RWPE2 (cell line): ENCODE measurements around the gene KLHL36.

Experiments
- ATAC-seq: fragments of 200-7000 bp; cut with Tn5 transposase; 3 replicates; pipeline ENCODE4 v1.9.1; 2021; ENCODE audit warnings: low read depth
- DNase-seq: peaks from one replicate; pipeline ENCODE4 v3.0.0-alpha.2; 2020; ENCODE audit warnings: low spot score
- H3K27ac ChIP-seq: fragments of 450-650 bp; 2 replicates; pipeline ENCODE4 v1.5.1; 2017; ENCODE audit warnings: mild to moderate bottlenecking; ENCODE audit not compliant: poor library complexity, severe bottlenecking
- H3K27me3 ChIP-seq: fragments of 250-450 bp; sonication (Bioruptor Pico); 2 replicates; pipeline ENCODE4 v1.5.1; 2021; ENCODE audit warnings: mild to moderate bottlenecking, moderate library complexity; ENCODE audit not compliant: insufficient read depth, poor library complexity, severe bottlenecking
- H3K36me3 ChIP-seq: fragments of 250-450 bp; sonication (Bioruptor Pico); 2 replicates; pipeline ENCODE4 v1.5.1; 2020; ENCODE audit warnings: low read depth, mild to moderate bottlenecking, moderate library complexity
- H3K4me1 ChIP-seq: fragments of 250-450 bp; sonication (Bioruptor Pico); 2 replicates; pipeline ENCODE4 v1.5.1; 2021; ENCODE audit warnings: mild to moderate bottlenecking, moderate library complexity; ENCODE audit not compliant: insufficient read depth, poor library complexity, severe bottlenecking
- H3K4me3 ChIP-seq: fragments of 250-450 bp; sonication (Bioruptor Pico); 2 replicates; pipeline ENCODE4 v1.5.1; 2021; ENCODE audit warnings: mild to moderate bottlenecking, moderate library complexity; ENCODE audit not compliant: severe bottlenecking
- H3K9me3 ChIP-seq: fragments of 250-450 bp; sonication (Bioruptor Pico); 2 replicates; pipeline ENCODE4 v1.5.1; 2021; ENCODE audit warnings: mild to moderate bottlenecking, moderate library complexity; ENCODE audit not compliant: severe bottlenecking
- TF ChIP-seq, protein P1 (sequence below): fragments of 450-650 bp; IDR thresholded peaks from one replicate; pipeline ENCODE4 v1.5.1; 2017; ENCODE audit warnings: mild to moderate bottlenecking, moderate library complexity; ENCODE audit not compliant: poor library complexity, severe bottlenecking

KLHL36 gene

DNA sequence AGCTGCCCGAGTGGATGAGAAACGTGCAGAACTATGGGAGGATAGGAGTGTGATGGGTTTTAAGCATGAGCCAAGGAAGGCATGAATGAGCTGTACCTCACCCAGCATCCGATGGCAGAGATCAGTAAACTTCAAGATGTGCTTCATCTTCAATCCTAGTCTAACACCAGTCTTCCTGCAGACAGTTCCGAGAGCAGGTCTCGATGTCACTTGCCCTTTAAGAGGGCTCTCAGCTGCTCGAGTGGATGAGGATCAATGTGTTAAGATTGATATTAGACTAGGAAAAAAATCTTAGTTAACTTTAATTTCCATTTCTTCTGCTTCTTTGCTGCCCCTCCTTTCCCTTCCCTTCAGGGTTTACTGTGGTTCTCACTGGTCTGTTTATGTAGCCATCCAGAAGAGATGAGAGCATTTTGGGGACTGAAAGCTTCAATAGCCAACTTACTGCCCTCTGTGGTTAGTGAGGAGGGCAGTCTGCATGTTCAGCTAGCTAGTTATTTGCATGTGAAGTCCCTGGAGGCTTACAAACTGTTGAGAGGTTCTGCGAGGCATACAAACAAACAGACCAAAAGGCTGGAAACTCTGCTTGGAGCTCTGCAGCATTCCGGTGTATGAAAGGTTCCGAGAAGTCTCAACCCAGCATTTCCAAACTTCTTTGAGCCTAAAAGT is 15.3 kb downstream of the KLHL36 start:
- Histone ChIP-seq H3K36me3 (peaks cover 67% of the 10 kb centered on the region), H3K4me1 (no peaks in the 10 kb centered on the region), H3K4me3 (no peak overlapping the region), H3K9me3 (no peaks in the 10 kb centered on the region), H3K27ac (no peak overlapping the region), H3K27me3 (no peaks in the 10 kb centered on the region)
- no peak for DNase-seq
- no peak for ATAC-seq
- TF ChIP-seq, protein P1, sequence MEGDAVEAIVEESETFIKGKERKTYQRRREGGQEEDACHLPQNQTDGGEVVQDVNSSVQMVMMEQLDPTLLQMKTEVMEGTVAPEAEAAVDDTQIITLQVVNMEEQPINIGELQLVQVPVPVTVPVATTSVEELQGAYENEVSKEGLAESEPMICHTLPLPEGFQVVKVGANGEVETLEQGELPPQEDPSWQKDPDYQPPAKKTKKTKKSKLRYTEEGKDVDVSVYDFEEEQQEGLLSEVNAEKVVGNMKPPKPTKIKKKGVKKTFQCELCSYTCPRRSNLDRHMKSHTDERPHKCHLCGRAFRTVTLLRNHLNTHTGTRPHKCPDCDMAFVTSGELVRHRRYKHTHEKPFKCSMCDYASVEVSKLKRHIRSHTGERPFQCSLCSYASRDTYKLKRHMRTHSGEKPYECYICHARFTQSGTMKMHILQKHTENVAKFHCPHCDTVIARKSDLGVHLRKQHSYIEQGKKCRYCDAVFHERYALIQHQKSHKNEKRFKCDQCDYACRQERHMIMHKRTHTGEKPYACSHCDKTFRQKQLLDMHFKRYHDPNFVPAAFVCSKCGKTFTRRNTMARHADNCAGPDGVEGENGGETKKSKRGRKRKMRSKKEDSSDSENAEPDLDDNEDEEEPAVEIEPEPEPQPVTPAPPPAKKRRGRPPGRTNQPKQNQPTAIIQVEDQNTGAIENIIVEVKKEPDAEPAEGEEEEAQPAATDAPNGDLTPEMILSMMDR, result no peak

DNA sequence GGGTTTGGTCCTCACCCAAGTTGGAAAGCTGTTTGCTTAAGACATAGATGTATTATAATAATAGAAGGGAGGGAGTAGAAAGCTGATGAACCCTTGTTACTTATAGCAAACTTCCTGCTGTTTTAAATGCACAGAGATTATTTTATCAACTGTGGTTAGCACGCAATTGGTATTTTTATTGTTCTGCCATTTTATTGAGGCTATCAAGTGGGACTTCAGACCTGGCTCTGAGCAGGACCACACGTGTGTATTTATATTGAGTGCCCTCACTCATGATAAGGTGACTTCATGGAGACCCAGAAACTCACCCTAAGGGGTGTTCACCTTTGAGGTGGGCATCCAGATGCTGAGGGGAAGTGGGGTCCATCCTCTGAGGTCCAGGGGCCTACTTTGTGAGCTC is 17.0 kb downstream of the KLHL36 start:
- ATAC-seq, result no peak
- no peak overlapping the region for H3K27ac ChIP-seq
- H3K36me3 ChIP-seq, result peaks cover 50% of the 10 kb centered on the region
- DNase-seq, result no peak
- no peaks in the 10 kb centered on the region for H3K27me3 ChIP-seq
- TF ChIP-seq, protein P1, result no peak
- no peaks in the 10 kb centered on the region for H3K4me1 ChIP-seq
- no peak overlapping the region for H3K4me3 ChIP-seq
- no peaks in the 10 kb centered on the region for H3K9me3 ChIP-seq

DNA sequence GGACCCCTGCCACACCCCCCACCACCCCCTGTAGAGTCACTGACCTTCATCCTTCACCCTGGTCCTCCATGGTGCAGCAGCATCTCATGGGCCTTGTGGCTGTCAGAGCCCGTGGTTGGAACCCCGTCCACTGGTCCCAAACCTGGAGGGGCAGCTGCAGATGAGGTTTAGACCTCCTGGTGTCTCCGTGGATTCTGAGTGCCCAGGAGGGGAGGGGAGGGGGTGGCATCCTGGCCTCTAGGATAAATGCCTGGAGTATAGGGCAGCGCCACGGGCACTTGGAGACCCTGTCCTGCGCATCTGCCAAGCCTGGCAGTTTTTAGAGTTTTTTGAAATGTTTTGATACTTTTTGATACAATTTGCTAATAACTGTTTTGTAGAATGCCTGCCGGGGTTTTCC is 17.5 kb downstream of the KLHL36 start:
- ATAC-seq (no peak), DNase-seq (no peak)
- no peak overlapping the region for H3K4me3 ChIP-seq
- no peak overlapping the region for H3K27ac ChIP-seq
- H3K4me1 ChIP-seq, result no peaks in the 10 kb centered on the region
- TF ChIP-seq, protein P1, result no peak
- peaks cover 45% of the 10 kb centered on the region for H3K36me3 ChIP-seq
- no peaks in the 10 kb centered on the region for H3K27me3 ChIP-seq
- H3K9me3 ChIP-seq, result no peaks in the 10 kb centered on the region

- Histone ChIP-seq H3K4me1 (peaks cover 9% of the 10 kb centered on the region), H3K4me3 (no peak overlapping the region), H3K27me3 (no peaks in the 10 kb centered on the region), H3K9me3 (no peaks in the 10 kb centered on the region), H3K27ac (no peak overlapping the region), H3K36me3 (peaks cover 27% of the 10 kb centered on the region)
- ATAC-seq (no peak), DNase-seq (no peak)
- TF ChIP-seq, protein P1, result no peak
Measured at GRCh38 chr16:84667600-84668309, 19.4 kb downstream of the KLHL36 start.

GRCh38 chr16:84670063-84670462 is 21.8 kb downstream of the KLHL36 start:
- no peaks in the 10 kb centered on the region for H3K27me3 ChIP-seq
- H3K4me3 ChIP-seq, result no peak overlapping the region
- H3K27ac ChIP-seq, result no peak overlapping the region
- H3K9me3 ChIP-seq, result no peaks in the 10 kb centered on the region
- TF ChIP-seq, protein P1, result no peak
- ATAC-seq (no peak), DNase-seq (no peak)
- H3K36me3 ChIP-seq, result peaks cover 15% of the 10 kb centered on the region
- H3K4me1 ChIP-seq, result peaks cover 17% of the 10 kb centered on the region
